GM23338 (cell line): Measurements from ENCODE around the gene SEC22A. TPM values are rescaled to one million over a fixed set of nuclear protein-coding genes. Genes with fewer than 3 reads are reported as not detected.

Experiments used
- ATAC-seq: fragments of 200-7000 bp; cut with Tn5 transposase; 3 replicates; pipeline ENCODE4 v1.9.1; 2020
- DNase-seq: peaks from one replicate; pipeline ENCODE4 v3.0.0-alpha.2; 2015; ENCODE audit warnings: low spot score
- H2AFZ ChIP-seq: fragments of 200-600 bp; sonication (generic); 2 replicates; pipeline ENCODE4 v1.8.0; 2016; ENCODE audit warnings: antibody characterized with exemption, mild to moderate bottlenecking, moderate library complexity
- H3F3A ChIP-seq: fragments of 200-600 bp; sonication (generic); replicated peaks from 2 replicates; pipeline ENCODE4 v1.8.0; 2017; ENCODE audit warnings: antibody characterized with exemption, mixed run types, low read depth
- H3K27ac ChIP-seq: fragments of 200-600 bp; sonication (generic); 2 replicates; pipeline ENCODE4 v1.6.1; 2016; ENCODE audit warnings: low read depth
- H3K27me3 ChIP-seq: fragments of 200-600 bp; sonication (generic); 2 replicates; pipeline ENCODE4 v1.8.0; 2016; ENCODE audit warnings: mild to moderate bottlenecking, mixed run types, moderate library complexity; ENCODE audit not compliant: insufficient read depth
- H3K36me3 ChIP-seq: fragments of 200-600 bp; sonication (generic); 2 replicates; pipeline ENCODE4 v1.8.0; 2016; ENCODE audit warnings: mild to moderate bottlenecking; ENCODE audit not compliant: insufficient read depth
- H3K4me1 ChIP-seq: fragments of 200-600 bp; sonication (generic); 2 replicates; pipeline ENCODE4 v1.8.0; 2016; ENCODE audit warnings: mild to moderate bottlenecking, moderate library complexity; ENCODE audit not compliant: insufficient read depth
- H3K4me2 ChIP-seq: fragments of 200-600 bp; sonication (generic); 2 replicates; pipeline ENCODE4 v1.7.1; 2017; ENCODE audit warnings: mixed run types
- H3K4me3 ChIP-seq: fragments of 200-600 bp; sonication (generic); 2 replicates; pipeline ENCODE4 v1.6.1; 2016; ENCODE audit warnings: mixed run types
- H3K79me2 ChIP-seq: fragments of 200-600 bp; sonication (generic); replicated peaks from 2 replicates; pipeline ENCODE4 v1.8.0; 2017; ENCODE audit warnings: mild to moderate bottlenecking; ENCODE audit not compliant: insufficient read depth
- H3K9me2 ChIP-seq: fragments of 200-600 bp; sonication (generic); 2 replicates; pipeline ENCODE4 v1.8.0; 2017; ENCODE audit not compliant: insufficient read depth
- H4K20me1 ChIP-seq: fragments of 200-600 bp; sonication (generic); replicated peaks from 2 replicates; pipeline ENCODE4 v1.8.0; 2017; ENCODE audit warnings: mild to moderate bottlenecking; ENCODE audit not compliant: insufficient read depth
- H3K27ac Mint-ChIP-seq: 2 replicates; pipeline ENCODE4 v1.8.0; 2020; ENCODE audit warnings: inconsistent platforms, mild to moderate bottlenecking, moderate library complexity, mixed read lengths
- H3K27me3 Mint-ChIP-seq: 3 replicates; pipeline ENCODE4 v1.8.0; 2022; ENCODE audit warnings: low read depth, mild to moderate bottlenecking, moderate library complexity, mixed read lengths, inconsistent platforms; ENCODE audit not compliant: insufficient read depth, poor library complexity
- H3K36me3 Mint-ChIP-seq: 3 replicates; pipeline ENCODE4 v1.8.0; 2021; ENCODE audit warnings: low read depth, mild to moderate bottlenecking, inconsistent platforms, moderate library complexity, mixed read lengths
- H3K4me1 Mint-ChIP-seq: 3 replicates; pipeline ENCODE4 v1.8.0; 2020; ENCODE audit warnings: mild to moderate bottlenecking, inconsistent platforms, mixed read lengths
- H3K4me3 Mint-ChIP-seq: 3 replicates; pipeline ENCODE4 v1.8.0; 2021; ENCODE audit warnings: moderate library complexity, mild to moderate bottlenecking, inconsistent platforms, mixed read lengths
- H3K9me3 Mint-ChIP-seq: 3 replicates; pipeline ENCODE4 v1.8.0; 2020; ENCODE audit warnings: moderate library complexity, mild to moderate bottlenecking, inconsistent platforms, mixed read lengths
- CREB1 ChIP-seq: fragments of 250-450 bp; sonication (Bioruptor Pico); IDR thresholded peaks from 2 replicates; pipeline ENCODE4 v1.5.0; 2020; ENCODE audit warnings: low read depth, mild to moderate bottlenecking, moderate library complexity
- EZH2 ChIP-seq: fragments of 200-600 bp; sonication (generic); IDR thresholded peaks from one replicate; pipeline ENCODE4 v1.8.0; 2017; ENCODE audit warnings: antibody characterized with exemption, mild to moderate bottlenecking, low read depth; ENCODE audit not compliant: unreplicated experiment
- EZH2phosphoT487 ChIP-seq: fragments of 200-600 bp; sonication (generic); IDR thresholded peaks from one replicate; pipeline ENCODE4 v1.8.1; 2018; ENCODE audit warnings: antibody characterized with exemption; ENCODE audit not compliant: unreplicated experiment
- JUNB ChIP-seq: IDR thresholded peaks from one replicate; pipeline ENCODE4 v1.6.1; 2016; ENCODE audit warnings: antibody characterized with exemption; ENCODE audit not compliant: unreplicated experiment
- NANOG ChIP-seq: IDR thresholded peaks from 2 replicates; pipeline ENCODE4 v1.6.1; 2016; ENCODE audit warnings: antibody characterized with exemption, borderline replicate concordance
- POLR2AphosphoS5 ChIP-seq: IDR thresholded peaks from 2 replicates; pipeline ENCODE4 v1.6.1; 2016; ENCODE audit warnings: antibody characterized with exemption, low read depth
- REST ChIP-seq: IDR thresholded peaks from one replicate; pipeline ENCODE4 v1.6.1; 2018; ENCODE audit warnings: antibody characterized with exemption; ENCODE audit not compliant: unreplicated experiment
- STAT1 ChIP-seq: IDR thresholded peaks from one replicate; pipeline ENCODE4 v1.6.1; 2016; ENCODE audit warnings: antibody characterized with exemption; ENCODE audit not compliant: unreplicated experiment
- ZNF114 ChIP-seq: fragments of 250-450 bp; sonication (Bioruptor Pico); IDR thresholded peaks from 2 replicates; pipeline ENCODE4 v1.5.0; 2020; ENCODE audit warnings: mild to moderate bottlenecking, moderate library complexity
- ZNF331 ChIP-seq: fragments of 250-450 bp; sonication (Bioruptor Pico); IDR thresholded peaks from 2 replicates; pipeline ENCODE4 v1.5.0; 2020; ENCODE audit warnings: low read depth, mild to moderate bottlenecking, moderate library complexity
- ZNF462 ChIP-seq: fragments of 250-450 bp; sonication (Bioruptor Pico); IDR thresholded peaks from 2 replicates; pipeline ENCODE4 v1.5.0; 2020; ENCODE audit warnings: mild to moderate bottlenecking, moderate library complexity
- polyA plus RNA-seq: library from polyadenylated mRNA; unstranded; fragments of >200 nt; fragmentation: Nextera tagmentation; extraction: Ambion mirVana; gene quantifications from 2 replicates; pipeline ENCODE4 v1.2.1, GENCODE V29; 2016
- total RNA-seq: library from RNA; depleted of rRNA; stranded (reverse); fragments of >200 nt; shearing (Covaris generic); gene quantifications from 2 replicates; pipeline ENCODE4 v1.2.3, GENCODE V29; 2014
- TF ChIP-seq, protein P1 (sequence below): IDR thresholded peaks from 2 replicates; pipeline ENCODE4 v1.6.1; 2016; ENCODE audit warnings: antibody characterized with exemption

Gene SEC22A
- total and polyA plus RNA-seq, 2 experiments from 2014 or later: 11.2 to 24.1 TPM

GRCh38 chr3:123321806-123322205, 120.1 kb downstream of the SEC22A start:
- peaks cover 39% of the 10 kb centered on the region for H3K4me1 Mint-ChIP-seq
- H3K4me3 ChIP-seq: no peak overlapping the region
- no peaks in the 10 kb centered on the region for H3K79me2 ChIP-seq
- TF ChIP-seq STAT1 (no peak), EZH2phosphoT487 (no peak), ZNF331 (CRISPR knock-in tag) (no peak), JUNB (no peak), ZNF114 (CRISPR knock-in tag) (no peak), POLR2AphosphoS5 (no peak), CREB1 (CRISPR knock-in tag) (no peak), REST (no peak), ZNF462 (CRISPR knock-in tag) (no peak), NANOG (no peak), EZH2 (no peak)
- TF ChIP-seq, protein P1, sequence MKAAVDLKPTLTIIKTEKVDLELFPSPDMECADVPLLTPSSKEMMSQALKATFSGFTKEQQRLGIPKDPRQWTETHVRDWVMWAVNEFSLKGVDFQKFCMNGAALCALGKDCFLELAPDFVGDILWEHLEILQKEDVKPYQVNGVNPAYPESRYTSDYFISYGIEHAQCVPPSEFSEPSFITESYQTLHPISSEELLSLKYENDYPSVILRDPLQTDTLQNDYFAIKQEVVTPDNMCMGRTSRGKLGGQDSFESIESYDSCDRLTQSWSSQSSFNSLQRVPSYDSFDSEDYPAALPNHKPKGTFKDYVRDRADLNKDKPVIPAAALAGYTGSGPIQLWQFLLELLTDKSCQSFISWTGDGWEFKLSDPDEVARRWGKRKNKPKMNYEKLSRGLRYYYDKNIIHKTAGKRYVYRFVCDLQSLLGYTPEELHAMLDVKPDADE: no peak
- no peaks in the 10 kb centered on the region for H3F3A ChIP-seq
- H3K4me1 ChIP-seq: peaks cover 20% of the 10 kb centered on the region
- H3K9me2 ChIP-seq: no peaks in the 10 kb centered on the region
- H3K27ac ChIP-seq: no peak overlapping the region
- no peaks in the 10 kb centered on the region; the same call in 2 of the 3 replicates for H3K9me3 Mint-ChIP-seq
- no peak for DNase-seq
- ATAC-seq: no peak
- H3K27me3 Mint-ChIP-seq: peaks cover 12% of the 10 kb centered on the region
- H2AFZ ChIP-seq: no peak overlapping the region
- H4K20me1 ChIP-seq: no peaks in the 10 kb centered on the region
- H3K27me3 ChIP-seq: no peaks in the 10 kb centered on the region
- H3K27ac Mint-ChIP-seq: no peak overlapping the region
- no peak overlapping the region for H3K4me3 Mint-ChIP-seq
- no peak overlapping the region for H3K4me2 ChIP-seq
- peaks cover 3% of the 10 kb centered on the region; the same call in 2 of the 3 replicates for H3K36me3 Mint-ChIP-seq
- no peaks in the 10 kb centered on the region for H3K36me3 ChIP-seq
